SK-N-SH (cell line): Measurements from ENCODE around the gene DLG2.

Experiments
- CHD2 ChIP-seq: fragments of 150-350 bp; IDR thresholded peaks from 2 replicates; pipeline ENCODE4 v1.6.1; 2018; ENCODE audit warnings: low read length; ENCODE audit not compliant: partially characterized antibody
- FOXM1 ChIP-seq: IDR thresholded peaks from 2 replicates; pipeline ENCODE4 v1.4.0; 2012; ENCODE audit warnings: low read depth, mild to moderate bottlenecking
- JUND ChIP-seq: IDR thresholded peaks from 2 replicates; pipeline ENCODE4 v1.4.0; 2012
- NFIC ChIP-seq: IDR thresholded peaks from 2 replicates; pipeline ENCODE4 v1.4.0; 2012; ENCODE audit warnings: borderline replicate concordance
- NRF1 ChIP-seq: IDR thresholded peaks from 2 replicates; pipeline ENCODE4 v1.6.1; 2012; ENCODE audit warnings: low read depth, mild to moderate bottlenecking, low read length
- SIN3A ChIP-seq: IDR thresholded peaks from 2 replicates; pipeline ENCODE4 v1.6.1; 2012; ENCODE audit warnings: low read depth, mild to moderate bottlenecking, low read length, moderate library complexity, borderline replicate concordance
- TF ChIP-seq, protein P1 (sequence below): IDR thresholded peaks from 2 replicates; pipeline ENCODE4 v1.4.0; 2012; ENCODE audit warnings: low read depth
- TF ChIP-seq, protein P2 (sequence below): fragments of 200-600 bp; sonication (generic); IDR thresholded peaks from 2 replicates; pipeline ENCODE4 v1.6.1; 2017; ENCODE audit warnings: antibody characterized with exemption, mild to moderate bottlenecking, moderate library complexity
- TF ChIP-seq, protein P3 (sequence below): IDR thresholded peaks from 2 replicates; pipeline ENCODE4 v1.6.1; 2012; ENCODE audit warnings: mild to moderate bottlenecking, low read depth, low read length, moderate library complexity

DNA sequence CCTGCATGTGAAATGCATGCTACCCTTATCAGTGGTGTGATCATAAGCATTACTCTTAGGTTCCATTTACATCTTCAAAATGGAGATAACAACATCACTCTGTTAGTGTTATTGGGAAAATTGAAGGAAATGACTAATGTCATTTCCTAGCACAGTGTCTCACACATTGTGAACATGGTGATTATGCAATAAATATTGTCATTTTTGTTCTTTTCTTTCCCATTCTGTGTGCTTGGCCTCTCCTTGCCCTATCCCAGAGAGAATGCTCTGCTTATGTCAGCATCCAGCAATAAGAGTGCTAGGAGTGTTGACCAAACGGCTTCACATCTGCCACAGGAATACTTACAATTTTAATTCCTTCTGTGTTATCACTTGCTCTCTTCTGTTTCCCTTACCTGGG, 1316.9 kb downstream of the DLG2 start:
- TF ChIP-seq CHD2 (no peak), SIN3A (no peak), NRF1 (no peak), JUND (no peak), NFIC (no peak), FOXM1 (no peak)
- TF ChIP-seq, protein P1, sequence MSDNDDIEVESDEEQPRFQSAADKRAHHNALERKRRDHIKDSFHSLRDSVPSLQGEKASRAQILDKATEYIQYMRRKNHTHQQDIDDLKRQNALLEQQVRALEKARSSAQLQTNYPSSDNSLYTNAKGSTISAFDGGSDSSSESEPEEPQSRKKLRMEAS = no peak
- TF ChIP-seq, protein P2, sequence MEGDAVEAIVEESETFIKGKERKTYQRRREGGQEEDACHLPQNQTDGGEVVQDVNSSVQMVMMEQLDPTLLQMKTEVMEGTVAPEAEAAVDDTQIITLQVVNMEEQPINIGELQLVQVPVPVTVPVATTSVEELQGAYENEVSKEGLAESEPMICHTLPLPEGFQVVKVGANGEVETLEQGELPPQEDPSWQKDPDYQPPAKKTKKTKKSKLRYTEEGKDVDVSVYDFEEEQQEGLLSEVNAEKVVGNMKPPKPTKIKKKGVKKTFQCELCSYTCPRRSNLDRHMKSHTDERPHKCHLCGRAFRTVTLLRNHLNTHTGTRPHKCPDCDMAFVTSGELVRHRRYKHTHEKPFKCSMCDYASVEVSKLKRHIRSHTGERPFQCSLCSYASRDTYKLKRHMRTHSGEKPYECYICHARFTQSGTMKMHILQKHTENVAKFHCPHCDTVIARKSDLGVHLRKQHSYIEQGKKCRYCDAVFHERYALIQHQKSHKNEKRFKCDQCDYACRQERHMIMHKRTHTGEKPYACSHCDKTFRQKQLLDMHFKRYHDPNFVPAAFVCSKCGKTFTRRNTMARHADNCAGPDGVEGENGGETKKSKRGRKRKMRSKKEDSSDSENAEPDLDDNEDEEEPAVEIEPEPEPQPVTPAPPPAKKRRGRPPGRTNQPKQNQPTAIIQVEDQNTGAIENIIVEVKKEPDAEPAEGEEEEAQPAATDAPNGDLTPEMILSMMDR = no peak
- TF ChIP-seq, protein P3, sequence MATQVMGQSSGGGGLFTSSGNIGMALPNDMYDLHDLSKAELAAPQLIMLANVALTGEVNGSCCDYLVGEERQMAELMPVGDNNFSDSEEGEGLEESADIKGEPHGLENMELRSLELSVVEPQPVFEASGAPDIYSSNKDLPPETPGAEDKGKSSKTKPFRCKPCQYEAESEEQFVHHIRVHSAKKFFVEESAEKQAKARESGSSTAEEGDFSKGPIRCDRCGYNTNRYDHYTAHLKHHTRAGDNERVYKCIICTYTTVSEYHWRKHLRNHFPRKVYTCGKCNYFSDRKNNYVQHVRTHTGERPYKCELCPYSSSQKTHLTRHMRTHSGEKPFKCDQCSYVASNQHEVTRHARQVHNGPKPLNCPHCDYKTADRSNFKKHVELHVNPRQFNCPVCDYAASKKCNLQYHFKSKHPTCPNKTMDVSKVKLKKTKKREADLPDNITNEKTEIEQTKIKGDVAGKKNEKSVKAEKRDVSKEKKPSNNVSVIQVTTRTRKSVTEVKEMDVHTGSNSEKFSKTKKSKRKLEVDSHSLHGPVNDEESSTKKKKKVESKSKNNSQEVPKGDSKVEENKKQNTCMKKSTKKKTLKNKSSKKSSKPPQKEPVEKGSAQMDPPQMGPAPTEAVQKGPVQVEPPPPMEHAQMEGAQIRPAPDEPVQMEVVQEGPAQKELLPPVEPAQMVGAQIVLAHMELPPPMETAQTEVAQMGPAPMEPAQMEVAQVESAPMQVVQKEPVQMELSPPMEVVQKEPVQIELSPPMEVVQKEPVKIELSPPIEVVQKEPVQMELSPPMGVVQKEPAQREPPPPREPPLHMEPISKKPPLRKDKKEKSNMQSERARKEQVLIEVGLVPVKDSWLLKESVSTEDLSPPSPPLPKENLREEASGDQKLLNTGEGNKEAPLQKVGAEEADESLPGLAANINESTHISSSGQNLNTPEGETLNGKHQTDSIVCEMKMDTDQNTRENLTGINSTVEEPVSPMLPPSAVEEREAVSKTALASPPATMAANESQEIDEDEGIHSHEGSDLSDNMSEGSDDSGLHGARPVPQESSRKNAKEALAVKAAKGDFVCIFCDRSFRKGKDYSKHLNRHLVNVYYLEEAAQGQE = no peak
